ENCODE data around the gene TNS4.

GRCh38 chr17:40500190-40500589 lies 1.2 kb downstream of the TNS4 start:
- no peak for TF ChIP-seq POLR2A (IDR thresholded peaks at IDR 0.05; ENCODE audit: low read length)
- no peak for TF ChIP-seq GATA1 (IDR thresholded peaks at IDR 0.05; ENCODE audit: low read depth, low read length)

Measured in erythroblast (primary cell).